Adipose tissue (tissue), 3 donors: Measurements from ENCODE around the gene ZNRF3. TPM values are rescaled to one million over a fixed set of nuclear protein-coding genes. Genes with fewer than 3 reads are reported as not detected.
A peak's percentile ranks its signal among the peaks of the same experiment; 100 is the strongest.
"Not testable (repeated sequence)": the region's sequence is repeated elsewhere in the genome, so short reads cannot be mapped to it uniquely, and the experiment has no call there.

Experiments used
- H3K27ac ChIP-seq: one replicate; pipeline ENCODE4 v1.5.1; 2013; ENCODE audit warnings: low read depth, low read length
- whole genome bisulfite sequencing, 3 donors: extraction: QIAGEN DNeasy Blood & Tissue Kit; methylation state at CpG; one replicate each; pipeline ENCODE4 v1.1.7; 2013; 5-methylcytosine and 5-hydroxymethylcytosine counted together
- polyA plus RNA-seq, 3 donors: library from polyadenylated mRNA; stranded (reverse); fragments of 200-250 nt; gene quantifications; one replicate each; pipeline ENCODE4 v1.2.3, GENCODE V29; 2013
- donor health status: healthy with polysubstance abuse.
- donor health status: Bipolar disorder and iron deficiency.
- donor health status: healthy.

Gene ZNRF3
- polyA plus RNA-seq, 3 donors, result 1.2 to 3.9 (median 2.5) TPM

GRCh38 chr22:28989484-28989883 is 106.1 kb downstream of the ZNRF3 start:
- peak overlapping the region; percentile 70 for H3K27ac ChIP-seq
- WGBS, 3 donors, result 42 to 78% (median 45%) methylated on average over 7 of the region's 7 CpGs

GRCh38 chr22:28989912-28990311 is 106.5 kb downstream of the ZNRF3 start:
- no peak overlapping the region for H3K27ac ChIP-seq
- WGBS, 3 donors, result 76 to 98% (median 83%) methylated on average over 4 of the region's 4 CpGs

GRCh38 chr22:28992565-28993356 is 109.4 kb downstream of the ZNRF3 start:
- H3K27ac ChIP-seq, result no peak overlapping the region
- 70 to 88% (median 83%) methylated on average over 4 of the region's 4 CpGs for WGBS, 3 donors

- no peak overlapping the region for H3K27ac ChIP-seq
- WGBS, 3 donors, result 96 to 98% (median 98%) methylated on average over 4 of the region's 4 CpGs
Measured at GRCh38 chr22:28994522-28994921, 111.2 kb downstream of the ZNRF3 start.

- 84 to 92% (median 86%) methylated on average over 2 of the region's 2 CpGs for WGBS, 3 donors
- no peak overlapping the region for H3K27ac ChIP-seq
Measured at GRCh38 chr22:28995551-28995950, 112.2 kb downstream of the ZNRF3 start.

- 97% methylated on average over 3 of the region's 3 CpGs for WGBS, 3 donors
- H3K27ac ChIP-seq, result no peak overlapping the region
Measured at GRCh38 chr22:28997342-28997741, 114.0 kb downstream of the ZNRF3 start.

- H3K27ac ChIP-seq, result no peak overlapping the region
- WGBS, 3 donors, result 80 to 88% (median 86%) methylated on average over 3 of the region's 3 CpGs
Measured at GRCh38 chr22:28998681-28999080, 115.3 kb downstream of the ZNRF3 start.

GRCh38 chr22:28999510-28999909 is 116.1 kb downstream of the ZNRF3 start:
- 74 to 79% (median 78%) methylated on average over 7 of the region's 7 CpGs for WGBS, 3 donors
- H3K27ac ChIP-seq, result no peak overlapping the region

- no peak overlapping the region for H3K27ac ChIP-seq
Measured at GRCh38 chr22:28999919-29000556, 116.7 kb downstream of the ZNRF3 start.

GRCh38 chr22:29000641-29001040 is 117.3 kb downstream of the ZNRF3 start:
- 91 to 96% (median 92%) methylated on average over 5 of the region's 5 CpGs for WGBS, 3 donors
- H3K27ac ChIP-seq, result no peak overlapping the region

More at GRCh38 chr22:28999919-29000556, 116.7 kb downstream of the ZNRF3 start:
- 48 to 67% (median 56%) methylated on average over 1 of the region's 1 CpG for WGBS, 3 donors

GRCh38 chr22:29002603-29003002 is 119.2 kb downstream of the ZNRF3 start:
- 69 to 96% (median 95%) methylated on average over 4 of the region's 4 CpGs for WGBS, 3 donors
- no peak overlapping the region for H3K27ac ChIP-seq

GRCh38 chr22:29003552-29003951 is 120.2 kb downstream of the ZNRF3 start:
- 96 to 98% (median 98%) methylated on average over 4 of the region's 4 CpGs for WGBS, 3 donors

GRCh38 chr22:29003975-29004646 is 120.7 kb downstream of the ZNRF3 start:
- H3K27ac ChIP-seq, result no peak overlapping the region
- 45 to 78% (median 75%) methylated on average over 9 of the region's 9 CpGs for WGBS, 3 donors

More at GRCh38 chr22:29003552-29003951, 120.2 kb downstream of the ZNRF3 start:
- H3K27ac ChIP-seq, result no peak overlapping the region

- no peak overlapping the region for H3K27ac ChIP-seq
- WGBS, 3 donors, result 19 to 38% (median 29%) methylated on average over 20 of the region's 20 CpGs
Measured at GRCh38 chr22:29004647-29005371, 121.4 kb downstream of the ZNRF3 start.

GRCh38 chr22:29005754-29006153 is 122.4 kb downstream of the ZNRF3 start:
- not testable (repeated sequence) for H3K27ac ChIP-seq
- WGBS, 3 donors, result 91 to 95% (median 94%) methylated on average over 8 of the region's 8 CpGs

- 48 to 81% (median 81%) methylated on average over 8 of the region's 8 CpGs for WGBS, 3 donors
- no peak overlapping the region for H3K27ac ChIP-seq
Measured at GRCh38 chr22:29006346-29006745, 123.0 kb downstream of the ZNRF3 start.

- 77 to 97% (median 95%) methylated on average over 5 of the region's 5 CpGs for WGBS, 3 donors
- no peak overlapping the region for H3K27ac ChIP-seq
Measured at GRCh38 chr22:29009148-29009547, 125.8 kb downstream of the ZNRF3 start.

- H3K27ac ChIP-seq, result no peak overlapping the region
- 56 to 65% (median 64%) methylated on average over 14 of the region's 14 CpGs for WGBS, 3 donors
Measured at GRCh38 chr22:29011240-29012100, 128.1 kb downstream of the ZNRF3 start.
